ENCODE results near the gene ZNF789. TPM values are rescaled to one million over a fixed set of nuclear protein-coding genes. Genes with fewer than 3 reads are reported as not detected.

Gene ZNF789
- total and polyA plus RNA-seq, 2 of the 13 experiments (the other 11 are each of a cell fraction or from before 2014, with no cell fraction given) = 19.8 to 25.1 TPM

- peak; percentile 69; the same call in 1 of the 2 replicates for TF ChIP-seq ZFP91 (CRISPR knock-in tag; IDR thresholded peaks at IDR 0.05; ENCODE audit: borderline replicate concordance)
- TF ChIP-seq ZNF883 (CRISPR knock-in tag; IDR thresholded peaks at IDR 0.05; ENCODE audit: not compliant biosample characterization) = peak; percentile 67
- TF ChIP-seq SMAD3 (CRISPR knock-in tag; IDR thresholded peaks at IDR 0.05) = no peak
- TF ChIP-seq ZNF672 (CRISPR knock-in tag; IDR thresholded peaks at IDR 0.05) = no peak
- TF ChIP-seq SP2 (CRISPR knock-in tag; IDR thresholded peaks at IDR 0.05) = peak; percentile 85
- peak; percentile 32; the same call in 1 of the 2 replicates for TF ChIP-seq ZNF543 (CRISPR knock-in tag; IDR thresholded peaks at IDR 0.05)
- TF ChIP-seq ZNF710 (CRISPR knock-in tag; IDR thresholded peaks at IDR 0.05; ENCODE audit: borderline replicate concordance) = peak; percentile 31; the same call in 1 of the 2 replicates
- TF ChIP-seq E2F5 (CRISPR knock-in tag; conservative IDR thresholded peaks at IDR 0.05) = no peak
- TF ChIP-seq SPEN (CRISPR knock-in tag; IDR thresholded peaks at IDR 0.05; ENCODE audit: low read depth) = peak; percentile 77
- TF ChIP-seq ZNF768 (CRISPR knock-in tag; IDR thresholded peaks at IDR 0.05) = no peak
- no peak; the same call in 1 of the 2 replicates for TF ChIP-seq SOX5 (CRISPR knock-in tag; IDR thresholded peaks at IDR 0.05; ENCODE audit: borderline replicate concordance)
- no peak for TF ChIP-seq MLX (CRISPR knock-in tag; IDR thresholded peaks at IDR 0.05)
- TF ChIP-seq CREB1 (IDR thresholded peaks at IDR 0.05) = peak; percentile 85
- TF ChIP-seq CREB1 (CRISPR knock-in tag; IDR thresholded peaks at IDR 0.05) = peak; percentile 91
- no peak for TF ChIP-seq RAD21 (CRISPR knock-in tag; IDR thresholded peaks at IDR 0.05)
- TF ChIP-seq ZNF776 (CRISPR knock-in tag; IDR thresholded peaks at IDR 0.05) = peak; percentile 74; the same call in 1 of the 2 replicates
- no peak for TF ChIP-seq ZC3H4 (CRISPR knock-in tag; IDR thresholded peaks at IDR 0.05; ENCODE audit: borderline replicate concordance)
- TF ChIP-seq ZNF207 (IDR thresholded peaks at IDR 0.05; ENCODE audit: borderline replicate concordance) = no peak
- TF ChIP-seq GFI1 (CRISPR knock-in tag; IDR thresholded peaks at IDR 0.05; ENCODE audit: borderline replicate concordance) = no peak
- no peak for TF ChIP-seq ZNF678 (CRISPR knock-in tag; IDR thresholded peaks at IDR 0.05)
- TF ChIP-seq RNF2 (conservative IDR thresholded peaks at IDR 0.05; ENCODE audit: low read depth) = no peak
- no peak for TF ChIP-seq EEA1 (CRISPR knock-in tag; IDR thresholded peaks at IDR 0.05; ENCODE audit: borderline replicate concordance)
- peak; percentile 20; the same call in 1 of the 2 replicates for TF ChIP-seq MIER3 (CRISPR knock-in tag; IDR thresholded peaks at IDR 0.05; ENCODE audit: borderline replicate concordance)
- TF ChIP-seq NFKBIZ (CRISPR knock-in tag; IDR thresholded peaks at IDR 0.05) = no peak
- no peak for TF ChIP-seq SP1 (IDR thresholded peaks at IDR 0.05)
- peak; percentile 65 for TF ChIP-seq SP1 (CRISPR knock-in tag; IDR thresholded peaks at IDR 0.05)
- TF ChIP-seq ZNF296 (CRISPR knock-in tag; conservative IDR thresholded peaks at IDR 0.05) = no peak
- no peak for TF ChIP-seq ZSCAN21 (CRISPR knock-in tag; IDR thresholded peaks at IDR 0.05; ENCODE audit: borderline replicate concordance)
These were observed 32.1 kb downstream of the ZNF789 start, which contains the start of gene ZKSCAN5 (continued) for GRCh38 chr7:99504603-99505323.

Measured in HepG2 (cell line).